ENCODE measurements around the gene NKAIN2. TPM values are rescaled to one million over a fixed set of nuclear protein-coding genes. Genes with fewer than 3 reads are reported as not detected.
"Not testable (repeated sequence)": the region's sequence is repeated elsewhere in the genome, so short reads cannot be mapped to it uniquely, and the experiment has no call there.

The NKAIN2 gene
- polyA plus RNA-seq, 4 donors: 15.4 to 31.2 (median 23.4) TPM

DNA sequence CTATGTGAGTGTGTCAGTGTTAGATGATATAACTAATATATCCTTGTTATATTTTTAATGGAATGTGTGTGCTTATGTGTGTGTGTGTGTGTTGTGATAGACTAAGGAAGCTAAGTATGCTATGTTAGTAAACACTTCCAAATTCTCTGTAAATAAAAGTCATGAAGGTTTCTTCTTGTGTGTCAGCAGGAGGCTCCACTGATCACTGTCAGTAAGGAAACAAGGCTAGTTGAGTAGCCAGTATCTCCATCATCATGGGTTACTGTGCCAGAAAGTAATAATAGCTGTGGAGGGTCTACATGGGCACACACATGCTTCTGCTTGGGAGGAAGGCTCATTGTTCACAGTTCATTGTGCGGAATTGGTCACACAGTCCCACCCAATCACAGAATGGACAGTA is 855.8 kb downstream of the NKAIN2 start:
- no peak for DNase-seq (ENCODE audit: low read depth in 4 of 4, low spot score in 2 of 4)

DNA sequence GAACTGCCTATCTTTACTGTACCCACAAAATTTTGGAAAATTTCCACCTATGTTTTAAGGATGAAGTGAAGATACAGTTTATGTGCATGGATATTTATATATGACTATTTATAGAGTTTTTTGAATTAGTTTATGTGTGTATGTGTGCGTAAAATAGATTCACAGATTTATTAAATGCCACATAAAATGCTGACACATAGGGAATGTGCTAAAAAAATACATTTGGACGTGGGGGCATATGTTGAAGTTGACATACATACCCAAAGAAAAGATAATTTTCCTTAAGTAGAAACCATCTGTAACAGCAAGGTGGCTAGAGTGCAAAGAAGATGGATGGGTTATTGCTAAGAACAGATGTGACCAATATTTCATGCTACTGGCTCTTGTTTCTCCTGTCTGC is 856.5 kb downstream of the NKAIN2 start:
- no peak for DNase-seq (ENCODE audit: low read depth in 4 of 4, low spot score in 2 of 4)

DNA sequence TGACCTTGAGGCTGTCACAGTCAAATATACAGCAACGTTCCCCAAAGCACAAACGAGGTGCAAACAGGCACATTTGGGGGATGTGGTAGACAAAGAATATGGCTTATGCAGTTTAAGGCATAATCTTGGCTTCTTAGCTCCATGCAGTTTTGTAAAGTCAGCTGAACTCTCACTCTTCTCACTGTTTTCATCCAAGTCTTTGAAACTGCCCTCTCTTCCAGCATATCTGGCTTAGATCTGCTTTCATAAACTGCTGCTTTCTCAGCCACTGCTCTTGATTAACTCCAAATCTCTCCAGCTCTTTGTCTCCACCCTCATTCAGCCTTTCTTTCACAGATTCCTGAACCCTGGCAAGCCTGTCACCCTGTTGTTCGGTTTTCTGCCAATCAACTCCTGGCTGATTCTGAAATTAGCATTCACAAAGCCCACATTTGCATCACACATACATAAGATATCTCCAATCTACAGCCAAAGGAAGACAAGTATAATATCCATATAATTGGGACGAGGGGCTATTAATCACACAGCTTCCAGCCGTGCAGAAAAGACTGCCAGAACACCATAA is 857.5 kb downstream of the NKAIN2 start:
- no peak for DNase-seq (ENCODE audit: low read depth in 4 of 4, low spot score in 2 of 4)

DNA sequence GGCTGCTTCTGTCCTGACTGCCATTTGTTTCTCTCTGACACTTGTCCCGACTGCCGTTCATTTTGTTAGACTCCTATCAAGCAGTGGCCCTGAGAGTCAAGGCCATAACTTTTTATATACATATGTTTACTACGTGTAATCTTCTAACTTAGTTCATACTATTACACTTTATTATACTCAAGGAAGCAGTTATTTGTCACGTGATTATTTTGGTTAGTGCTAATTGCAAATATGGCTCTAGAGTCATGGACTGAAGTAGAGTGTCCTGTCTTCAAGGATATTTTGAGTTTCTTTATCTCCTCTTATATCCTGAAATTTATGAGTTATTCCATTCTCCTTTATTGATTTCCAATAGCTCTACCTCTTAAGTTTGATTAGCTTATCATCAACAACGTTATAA is 864.4 kb downstream of the NKAIN2 start:
- DNase-seq (ENCODE audit: low read depth in 4 of 4, low spot score in 2 of 4): no peak

DNA sequence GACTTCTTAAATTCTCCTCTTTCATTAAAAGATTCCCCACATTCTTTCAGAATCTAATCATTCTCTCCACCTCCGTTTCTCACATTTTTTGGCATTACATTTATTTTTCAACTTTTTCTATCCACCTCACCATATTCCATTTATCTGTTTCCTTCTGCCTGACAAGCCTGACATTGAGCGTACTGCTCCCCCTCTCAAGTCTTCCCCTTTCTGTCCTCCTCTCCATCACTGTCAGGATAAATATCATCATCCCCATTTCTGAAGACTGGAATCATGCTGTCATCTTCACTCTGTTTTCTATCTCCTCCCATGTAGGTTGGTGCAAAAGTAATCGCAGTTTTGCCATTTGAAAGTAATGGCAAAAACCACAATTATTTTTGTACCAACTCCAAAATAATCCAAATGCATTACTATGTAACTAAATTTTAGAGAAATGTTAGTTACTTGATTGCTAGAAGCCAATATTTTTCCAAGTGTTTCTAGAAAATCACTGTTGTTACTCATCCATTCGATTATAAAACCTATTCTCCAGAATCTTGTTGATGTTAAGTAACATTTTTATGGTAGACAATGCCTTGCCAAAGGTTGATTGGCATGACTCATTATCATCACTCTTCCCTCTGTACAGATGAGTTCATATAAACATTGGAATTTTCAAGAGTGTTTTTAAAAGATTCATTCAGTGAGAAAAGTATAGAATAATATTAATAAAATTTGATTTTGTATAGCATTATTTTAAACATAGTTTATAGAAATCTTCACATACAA is 866.2 kb downstream of the NKAIN2 start:
- no peak for DNase-seq (ENCODE audit: low read depth in 4 of 4, low spot score in 2 of 4)

DNA sequence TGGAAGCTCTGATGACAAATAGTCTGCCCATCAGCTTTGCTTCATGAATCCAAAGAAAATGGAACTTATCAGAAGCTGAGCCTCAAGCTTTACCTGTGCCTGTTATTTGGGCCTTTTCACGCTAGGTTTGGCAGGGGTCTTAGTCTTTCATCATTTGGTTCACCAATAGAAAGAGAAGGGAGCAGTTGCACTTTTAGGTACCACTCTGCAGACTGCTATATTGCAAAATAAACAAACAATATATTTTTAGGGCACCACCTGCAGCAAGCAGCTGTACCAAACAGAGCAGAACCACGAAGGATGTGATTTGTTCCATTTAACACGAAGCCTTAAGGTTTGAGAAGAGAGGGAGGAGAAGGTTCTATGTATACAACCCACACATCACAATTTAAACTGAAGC is 867.1 kb downstream of the NKAIN2 start:
- DNase-seq (ENCODE audit: low read depth in 4 of 4, low spot score in 2 of 4): no peak

DNA sequence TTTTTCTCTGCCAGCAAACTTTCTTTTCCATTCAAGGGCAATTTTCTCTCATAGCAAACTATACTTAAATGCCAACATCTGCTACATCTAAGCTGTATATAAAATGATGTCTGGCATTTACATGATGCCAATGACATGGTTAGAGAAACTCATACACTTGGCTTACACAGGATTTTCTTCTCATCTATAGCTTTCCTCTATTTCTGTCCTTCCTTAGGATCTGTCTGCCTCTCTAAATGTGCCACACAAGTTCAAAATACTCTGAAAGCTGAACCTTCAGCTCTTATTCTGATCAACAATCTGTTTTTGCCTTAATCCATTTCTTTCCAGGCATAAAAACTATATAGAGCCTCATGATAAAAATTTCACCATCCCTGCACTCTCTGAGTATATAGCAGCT is 867.7 kb downstream of the NKAIN2 start:
- no peak for DNase-seq (ENCODE audit: low read depth in 4 of 4, low spot score in 2 of 4)

DNA sequence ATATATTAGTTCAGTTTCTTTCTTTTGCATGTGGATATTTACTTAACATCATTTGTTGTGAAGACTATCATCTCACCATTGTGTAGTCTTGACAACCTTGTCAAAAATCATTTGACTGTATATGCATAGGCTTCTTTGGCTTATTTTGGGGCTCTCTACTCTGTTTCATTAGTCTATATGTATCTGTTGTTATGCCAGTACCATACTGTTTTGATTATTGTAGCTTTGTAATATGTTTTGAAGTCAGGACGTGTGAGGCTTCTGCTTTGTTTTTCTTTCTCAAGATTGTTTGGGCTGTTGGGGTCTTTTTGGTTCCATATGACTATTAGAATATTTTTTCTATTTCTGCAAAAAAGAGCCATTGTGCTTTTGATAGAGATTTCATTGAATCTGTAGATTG is 870.4 kb downstream of the NKAIN2 start:
- DNase-seq (ENCODE audit: low read depth in 4 of 4, low spot score in 2 of 4): no peak

DNA sequence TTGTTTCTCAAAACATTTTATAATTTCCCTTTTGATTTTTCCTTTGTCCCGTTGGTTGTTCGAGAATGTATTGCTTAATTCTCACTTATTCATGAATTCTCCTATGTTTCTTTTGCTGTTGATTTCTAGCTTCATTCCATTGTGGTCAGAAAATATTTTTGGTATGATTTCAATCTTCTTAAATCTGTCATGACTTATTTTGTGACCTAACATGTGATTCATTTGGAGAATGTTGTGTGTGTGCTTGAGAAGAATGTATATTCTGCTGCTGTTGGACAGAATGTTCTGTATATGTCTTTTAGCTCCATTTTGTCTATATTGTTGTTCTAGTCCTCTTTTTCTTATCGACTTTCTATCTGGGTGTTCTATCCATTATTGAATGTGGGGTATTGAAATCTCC is 872.4 kb downstream of the NKAIN2 start:
- no peak for DNase-seq (ENCODE audit: low read depth in 4 of 4, low spot score in 2 of 4)

DNA sequence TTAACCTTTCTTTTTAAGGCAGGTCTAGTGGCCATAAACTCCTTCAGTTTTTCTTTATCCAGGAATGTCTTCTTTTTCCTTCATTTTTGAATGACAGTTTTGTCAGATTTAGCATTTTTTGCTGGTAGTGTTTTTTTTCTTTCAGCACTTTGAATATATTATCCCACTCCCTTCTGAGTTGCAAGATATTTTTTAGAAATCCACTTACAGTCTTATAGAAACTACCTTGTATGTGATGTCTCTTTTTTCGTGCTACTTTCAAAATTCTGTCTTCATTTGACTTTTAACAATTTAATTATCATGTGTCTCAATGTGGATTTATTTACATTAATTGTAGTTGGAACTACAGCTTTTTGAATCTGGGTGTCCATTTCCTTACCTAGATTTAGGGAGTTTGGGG is 874.2 kb downstream of the NKAIN2 start:
- DNase-seq (ENCODE audit: low read depth in 4 of 4, low spot score in 2 of 4): no peak

DNA sequence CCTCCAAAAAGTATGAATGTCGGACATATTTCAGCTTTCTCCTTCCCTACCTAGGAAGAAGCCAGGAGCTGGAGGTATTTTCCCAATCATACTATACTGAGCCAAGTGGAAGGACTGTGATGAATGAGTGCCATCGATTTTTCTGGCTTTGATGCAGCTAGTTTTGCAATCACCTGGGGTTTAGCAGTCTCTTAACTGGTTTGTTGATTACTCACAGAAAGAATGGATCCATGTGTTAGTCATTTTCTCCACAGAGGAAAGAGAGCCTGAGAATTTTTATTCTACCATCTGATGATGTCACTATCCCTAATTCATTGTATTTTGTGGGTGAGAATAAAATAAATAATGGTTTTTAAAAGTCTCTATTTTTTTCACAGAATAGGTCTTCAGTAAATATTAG is 875.7 kb downstream of the NKAIN2 start:
- no peak for DNase-seq (ENCODE audit: low read depth in 4 of 4, low spot score in 2 of 4)

DNA sequence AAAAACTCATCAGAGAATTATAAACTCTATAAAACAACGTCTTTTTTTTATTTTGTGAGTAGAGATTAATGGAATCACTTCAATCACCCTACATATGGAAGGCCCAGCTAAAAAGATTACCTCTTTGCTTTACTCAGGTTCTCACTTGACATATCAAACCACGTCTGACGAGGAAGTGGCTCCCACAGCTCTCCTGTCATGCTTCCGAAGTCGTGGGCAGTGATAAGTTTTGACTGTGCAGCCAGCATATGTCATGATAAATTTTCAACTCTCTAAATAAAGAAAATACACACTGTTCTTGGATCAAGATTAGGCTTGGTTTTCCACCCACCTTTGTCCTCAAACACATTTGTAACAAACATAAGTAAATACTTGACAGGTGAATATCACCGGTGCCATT is 879.1 kb downstream of the NKAIN2 start:
- no peak for DNase-seq (ENCODE audit: low read depth in 4 of 4, low spot score in 2 of 4)

DNA sequence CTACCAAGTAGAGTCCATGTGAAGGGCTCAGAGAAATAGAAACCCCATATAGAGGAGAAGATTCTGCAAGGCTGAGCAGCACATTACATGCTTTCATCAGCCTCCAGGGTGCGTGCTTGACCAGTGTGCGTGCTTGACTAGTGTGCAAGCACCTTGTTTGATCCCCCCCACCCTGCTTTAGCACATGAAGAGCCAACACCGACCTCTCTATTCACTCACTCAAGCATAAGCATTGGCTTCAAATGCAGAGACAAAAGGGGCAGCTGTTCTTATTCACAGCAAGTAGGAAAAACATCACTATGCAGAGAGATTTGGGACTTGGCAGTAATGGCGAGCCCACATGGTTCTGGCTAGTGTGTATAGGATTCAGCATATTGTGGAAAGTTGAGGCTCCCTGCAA is 879.8 kb downstream of the NKAIN2 start:
- DNase-seq (ENCODE audit: low read depth in 4 of 4, low spot score in 2 of 4): no peak

DNA sequence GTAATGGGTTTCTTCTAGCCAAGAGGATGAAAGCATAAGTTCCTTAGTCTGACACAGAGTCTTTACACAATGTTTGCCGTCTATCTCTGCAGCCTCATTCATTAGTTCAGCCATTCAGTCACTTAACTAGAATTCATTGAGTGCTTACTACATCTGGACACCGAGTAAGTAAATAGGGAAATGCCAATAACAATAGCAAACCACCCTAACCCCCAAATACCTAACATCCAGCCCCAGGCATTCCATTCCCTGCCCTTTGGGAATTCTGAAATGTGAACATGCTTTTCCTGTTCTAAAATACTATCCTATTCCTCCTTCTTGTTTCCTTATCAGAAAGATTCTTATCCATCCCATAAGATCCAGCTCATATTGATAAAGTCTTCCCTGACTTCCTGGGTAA is 881.0 kb downstream of the NKAIN2 start:
- DNase-seq (ENCODE audit: low read depth in 4 of 4, low spot score in 2 of 4): no peak

DNA sequence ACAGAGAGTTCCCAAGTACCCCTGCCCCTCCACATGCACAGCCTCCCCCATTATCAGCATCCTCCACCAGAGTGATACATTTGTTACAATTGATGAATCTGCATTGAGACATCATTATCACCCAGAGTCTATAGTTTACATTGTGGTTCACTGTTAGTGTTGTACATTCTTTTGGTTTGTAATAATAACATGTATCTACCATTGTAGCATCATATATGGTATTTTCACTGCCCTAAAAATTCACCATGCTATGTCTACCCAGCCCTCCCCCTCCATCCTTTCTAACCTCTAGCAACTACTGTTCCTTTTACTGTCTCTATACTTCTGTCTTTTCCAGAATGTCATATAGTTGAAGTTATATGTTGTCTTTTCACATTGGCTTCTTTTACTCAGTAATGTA is 884.7 kb downstream of the NKAIN2 start:
- no peak for DNase-seq (ENCODE audit: low read depth in 4 of 4, low spot score in 2 of 4)

DNA sequence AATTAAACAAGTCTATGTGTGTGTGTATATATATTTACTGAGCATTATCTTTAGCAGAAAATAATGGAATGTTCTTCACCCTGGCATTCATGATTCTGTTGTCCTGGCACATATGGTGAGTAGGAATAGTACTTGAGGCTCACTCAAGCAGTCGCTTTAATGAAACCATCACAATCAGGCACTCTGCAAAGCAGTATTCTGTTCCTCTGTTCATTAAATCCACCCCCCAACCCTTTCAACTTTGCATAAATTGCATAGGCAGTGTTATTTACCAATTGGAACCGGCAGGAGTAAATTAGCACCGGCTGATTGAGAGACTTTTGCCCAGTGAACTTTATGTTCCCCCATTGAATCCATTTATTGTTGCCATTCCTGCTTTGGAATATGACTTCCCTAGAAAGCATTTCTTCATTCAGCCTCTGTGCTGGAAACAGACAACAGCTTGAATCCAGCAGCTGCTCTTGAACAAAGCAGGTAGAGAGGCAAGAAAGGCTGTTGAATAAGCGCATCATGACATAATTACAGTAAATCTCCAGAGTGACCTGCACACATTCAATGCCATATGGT is 890.6 kb downstream of the NKAIN2 start:
- no peak for DNase-seq (ENCODE audit: low read depth in 4 of 4, low spot score in 2 of 4)

DNA sequence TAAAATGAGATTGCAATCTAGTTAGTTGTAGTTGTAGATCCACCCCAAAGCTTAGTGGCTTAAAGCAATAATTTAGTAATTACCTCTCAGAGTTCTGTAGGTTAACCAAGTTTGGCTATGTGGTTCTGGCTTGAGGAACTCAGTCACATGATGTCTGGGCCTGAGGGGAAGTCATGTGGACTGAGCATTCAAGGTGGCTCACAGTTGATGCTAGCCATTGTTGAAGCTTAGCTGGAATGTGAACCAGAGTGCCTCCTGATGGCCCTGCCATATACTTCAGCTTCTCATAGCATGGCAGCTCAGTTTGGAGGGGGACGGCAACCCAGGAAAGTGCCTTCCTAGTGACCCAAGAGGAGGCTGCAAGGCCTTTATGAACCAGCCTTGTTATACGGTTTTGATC is 895.4 kb downstream of the NKAIN2 start:
- no peak for DNase-seq (ENCODE audit: low read depth in 4 of 4, low spot score in 2 of 4)

DNA sequence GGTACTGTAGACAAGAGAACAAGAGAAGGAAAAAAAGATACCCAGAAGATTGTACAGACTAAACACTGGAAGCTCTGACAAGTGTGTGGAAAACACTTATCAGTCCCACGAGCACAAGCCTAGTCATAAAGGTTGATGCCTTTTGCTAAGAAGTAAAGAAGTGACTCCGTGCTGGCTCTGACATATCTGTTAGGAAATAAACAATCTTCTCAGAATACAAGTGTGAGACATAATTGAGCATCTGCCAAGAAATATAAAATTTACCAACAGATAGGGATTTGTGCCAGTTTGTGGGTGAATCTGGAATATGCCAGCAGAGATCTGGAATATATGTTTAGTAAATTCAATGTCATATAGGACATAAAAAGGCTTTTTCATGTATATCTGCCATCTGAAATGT is 899.9 kb downstream of the NKAIN2 start:
- no peak for DNase-seq (ENCODE audit: low read depth in 4 of 4, low spot score in 2 of 4)

DNA sequence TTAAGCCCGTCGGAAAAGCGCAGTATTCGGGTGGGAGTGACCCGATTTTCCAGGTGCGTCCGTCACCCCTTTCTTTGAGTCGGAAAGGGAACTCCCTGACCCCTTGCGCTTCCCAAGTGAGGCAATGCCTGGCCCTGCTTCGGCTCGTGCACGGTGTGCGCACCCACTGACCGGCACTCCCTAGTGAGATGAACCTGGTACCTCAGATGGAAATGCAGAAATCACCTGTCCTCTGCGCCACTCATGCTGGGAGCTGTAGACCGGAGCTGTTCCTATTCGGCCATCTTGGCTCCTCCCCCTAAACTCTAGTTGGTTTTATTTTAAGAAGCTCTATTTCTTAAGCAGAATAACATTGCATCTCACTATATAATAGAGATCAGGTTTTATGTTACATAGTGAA is 908.9 kb downstream of the NKAIN2 start:
- DNase-seq (ENCODE audit: low read depth in 4 of 4, low spot score in 2 of 4): not testable (repeated sequence)

DNA sequence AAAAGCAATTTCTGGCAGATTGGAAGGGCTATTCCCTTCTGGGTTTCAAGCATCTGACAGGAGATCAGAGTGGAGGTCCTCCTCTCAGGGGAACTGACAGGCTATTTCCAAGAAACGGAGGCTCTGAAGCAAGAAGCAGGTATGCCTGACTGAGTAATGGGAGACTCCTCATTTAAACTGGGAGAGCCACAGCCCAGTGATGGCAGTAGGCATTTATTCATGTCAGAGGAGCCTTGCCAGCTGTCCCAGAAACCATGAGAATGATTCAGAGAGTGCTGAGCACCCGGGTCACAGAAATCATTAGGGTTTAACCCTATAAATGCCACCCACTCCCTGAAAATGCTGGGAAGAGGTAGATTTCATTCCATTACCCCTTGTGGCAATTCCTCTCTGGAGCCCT is 911.1 kb downstream of the NKAIN2 start:
- no peak for DNase-seq (ENCODE audit: low read depth in 4 of 4, low spot score in 2 of 4)

DNA sequence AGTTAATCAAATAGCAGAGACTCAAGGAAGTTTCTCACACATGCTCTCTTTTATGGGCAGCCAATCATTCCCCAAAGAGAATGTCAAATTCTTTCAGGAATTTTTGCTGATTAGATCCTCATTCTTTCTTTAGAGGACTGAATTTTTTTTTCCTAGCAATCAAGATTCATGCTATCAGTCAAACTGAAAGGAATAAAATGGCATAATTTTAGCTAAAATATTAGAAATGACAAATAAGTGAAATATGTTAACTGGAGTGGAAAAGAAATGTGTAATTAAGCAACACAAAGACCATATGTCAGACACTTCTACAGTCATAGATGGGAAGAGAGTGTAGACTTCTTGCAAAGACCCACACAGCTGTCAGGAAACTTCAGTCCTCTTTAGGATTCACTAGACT is 916.2 kb downstream of the NKAIN2 start:
- DNase-seq (ENCODE audit: low read depth in 4 of 4, low spot score in 2 of 4): no peak

DNA sequence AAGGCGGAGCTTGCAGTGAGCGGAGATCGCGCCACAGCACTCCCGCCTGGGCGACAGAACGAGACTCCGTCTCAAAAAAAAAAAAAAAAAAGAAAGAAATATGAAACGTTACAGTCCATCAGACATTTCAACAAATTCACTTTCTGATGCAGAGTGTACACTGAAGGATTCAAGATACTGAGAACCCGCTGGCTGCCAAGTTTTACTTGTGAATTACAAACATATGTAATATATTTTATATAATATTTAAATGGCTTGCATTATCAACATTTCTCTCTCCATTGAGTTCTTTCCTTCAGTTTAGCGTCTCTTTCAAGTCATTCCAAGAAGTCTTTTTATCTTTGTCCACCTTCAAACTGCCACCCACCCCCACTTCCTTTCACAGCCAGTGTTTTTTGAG is 917.7 kb downstream of the NKAIN2 start:
- no peak for DNase-seq (ENCODE audit: low read depth in 4 of 4, low spot score in 2 of 4)
